Lower leg skin (tissue), 3 donors: ENCODE measurements around the gene STPG1.

Experiments
- POLR2A ChIP-seq, 2 donors: fragments of 450-650 bp; IDR thresholded peaks; one replicate each; pipeline ENCODE4 v1.6.1; 2016 to 2017; ENCODE audit warnings: antibody characterized with exemption in 2 of 2, mild to moderate bottlenecking in 1 of 2, moderate library complexity in 1 of 2
- TF ChIP-seq, protein P1 (sequence below), 3 donors: fragments of 450-650 bp; IDR thresholded peaks; one replicate each; pipeline ENCODE4 v1.5.1; 2016; ENCODE audit warnings: antibody characterized with exemption in 3 of 3, mild to moderate bottlenecking in 3 of 3, moderate library complexity in 2 of 3

GRCh38 chr1:24361811-24362210 is 51.8 kb downstream of the STPG1 start:
- TF ChIP-seq, protein P1, sequence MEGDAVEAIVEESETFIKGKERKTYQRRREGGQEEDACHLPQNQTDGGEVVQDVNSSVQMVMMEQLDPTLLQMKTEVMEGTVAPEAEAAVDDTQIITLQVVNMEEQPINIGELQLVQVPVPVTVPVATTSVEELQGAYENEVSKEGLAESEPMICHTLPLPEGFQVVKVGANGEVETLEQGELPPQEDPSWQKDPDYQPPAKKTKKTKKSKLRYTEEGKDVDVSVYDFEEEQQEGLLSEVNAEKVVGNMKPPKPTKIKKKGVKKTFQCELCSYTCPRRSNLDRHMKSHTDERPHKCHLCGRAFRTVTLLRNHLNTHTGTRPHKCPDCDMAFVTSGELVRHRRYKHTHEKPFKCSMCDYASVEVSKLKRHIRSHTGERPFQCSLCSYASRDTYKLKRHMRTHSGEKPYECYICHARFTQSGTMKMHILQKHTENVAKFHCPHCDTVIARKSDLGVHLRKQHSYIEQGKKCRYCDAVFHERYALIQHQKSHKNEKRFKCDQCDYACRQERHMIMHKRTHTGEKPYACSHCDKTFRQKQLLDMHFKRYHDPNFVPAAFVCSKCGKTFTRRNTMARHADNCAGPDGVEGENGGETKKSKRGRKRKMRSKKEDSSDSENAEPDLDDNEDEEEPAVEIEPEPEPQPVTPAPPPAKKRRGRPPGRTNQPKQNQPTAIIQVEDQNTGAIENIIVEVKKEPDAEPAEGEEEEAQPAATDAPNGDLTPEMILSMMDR (IDR thresholded peaks at IDR 0.05), result no peak
- TF ChIP-seq POLR2A (IDR thresholded peaks at IDR 0.05), result no peak
